VCaP (cell line): ENCODE results near the gene CNTNAP5.

Experiments used
- H3K27ac ChIP-seq: fragments of 450-650 bp; 2 replicates; pipeline ENCODE4 v1.5.1; 2017
- CTCF ChIP-seq: fragments of 450-650 bp; conservative IDR thresholded peaks from 2 replicates; pipeline ENCODE4 v1.5.1; 2017; ENCODE audit warnings: mild to moderate bottlenecking, moderate library complexity

CNTNAP5 gene

GRCh38 chr2:124875627-124876244 lies 850.6 kb downstream of the CNTNAP5 start:
- no peak overlapping the region for H3K27ac ChIP-seq
- TF ChIP-seq CTCF: no peak

GRCh38 chr2:124877141-124877577 lies 852.1 kb downstream of the CNTNAP5 start:
- H3K27ac ChIP-seq: no peak overlapping the region

GRCh38 chr2:124879640-124880039 lies 854.6 kb downstream of the CNTNAP5 start:
- no peak for TF ChIP-seq CTCF
- no peak overlapping the region for H3K27ac ChIP-seq

More at GRCh38 chr2:124877141-124877577, 852.1 kb downstream of the CNTNAP5 start:
- no peak for TF ChIP-seq CTCF

GRCh38 chr2:124880995-124881394 lies 855.9 kb downstream of the CNTNAP5 start:
- H3K27ac ChIP-seq: no peak overlapping the region
- no peak for TF ChIP-seq CTCF

- no peak for TF ChIP-seq CTCF
- no peak overlapping the region for H3K27ac ChIP-seq
Measured at GRCh38 chr2:124882423-124882822, 857.3 kb downstream of the CNTNAP5 start.

- no peak overlapping the region for H3K27ac ChIP-seq
- TF ChIP-seq CTCF: no peak
Measured at GRCh38 chr2:124883595-124883994, 858.5 kb downstream of the CNTNAP5 start.

- no peak for TF ChIP-seq CTCF
Measured at GRCh38 chr2:124884315-124884714, 859.2 kb downstream of the CNTNAP5 start.

More at GRCh38 chr2:124884315-124884714, 859.2 kb downstream of the CNTNAP5 start:
- H3K27ac ChIP-seq: no peak overlapping the region
